PC-3 (cell line): ENCODE results near the gene VASH1.

Source experiments
- CTCF ChIP-seq: fragments of 300-600 bp; sonication (generic); conservative IDR thresholded peaks from 2 replicates; pipeline ENCODE4 v1.5.1; 2017; ENCODE audit warnings: antibody characterized with exemption, low read depth, mild to moderate bottlenecking, low read length
- EZH2phosphoT487 ChIP-seq: fragments of 300-600 bp; sonication (generic); IDR thresholded peaks from 2 replicates; pipeline ENCODE4 v1.6.1; 2018; ENCODE audit warnings: mild to moderate bottlenecking, antibody characterized with exemption, low read length, borderline replicate concordance

- TF ChIP-seq CTCF, result no peak
- TF ChIP-seq EZH2phosphoT487, result no peak
These were observed 47.7 kb downstream of the VASH1 start for GRCh38 chr14:76808990-76809389.
